NCI-H526 (cell line): Measurements from ENCODE around the gene LBH.

Experiments
- DNase-seq, 2 experiments: peaks; one replicate each; lab custom pipeline; 2025; lab: John Stamatoyannopoulos, UW

LBH gene

GRCh38 chr2:30305235-30305634 lies 73.9 kb downstream of the LBH start:
- no peak for DNase-seq

- DNase-seq: no peak
These were observed 75.2 kb downstream of the LBH start for GRCh38 chr2:30306522-30306921.

- no peak for DNase-seq
These were observed 76.9 kb downstream of the LBH start for GRCh38 chr2:30308280-30308679.
